Measurements from ENCODE around the gene TSHZ1. TPM values are rescaled to one million over a fixed set of nuclear protein-coding genes. Genes with fewer than 3 reads are reported as not detected.

TSHZ1 gene
- total and polyA plus RNA-seq, 2 experiments from 2014 or later, result 0.23 to 0.38 TPM

GRCh38 chr18:75165926-75166325, 44.7 kb upstream of the TSHZ1 start:
- ATAC-seq, result no peak
- H3K36me3 ChIP-seq (ENCODE audit: insufficient read depth), result no peaks in the 10 kb centered on the region
- H3K4me3 Mint-ChIP-seq, result no peak overlapping the region

More at GRCh38 chr18:75165926-75166325, 44.7 kb upstream of the TSHZ1 start:
- H3K4me3 ChIP-seq, result no peak overlapping the region
- no peak for DNase-seq (ENCODE audit: low spot score)
- Mint-ChIP-seq H3K27ac (no peak overlapping the region), H3K36me3 (ENCODE audit: low read depth) (no peaks in the 10 kb centered on the region; the same call in 2 of the 3 replicates), H3K9me3 (no peaks in the 10 kb centered on the region), H3K4me1 (peaks cover under 1% of the 10 kb centered on the region; the same call in 1 of the 3 replicates), H3K27me3 (ENCODE audit: insufficient read depth, low read depth, poor library complexity) (peaks cover 3% of the 10 kb centered on the region)
- no peak overlapping the region for H2AFZ ChIP-seq
- TF ChIP-seq ZNF114 (CRISPR knock-in tag; IDR thresholded peaks at IDR 0.05) (no peak), NANOG (IDR thresholded peaks at IDR 0.05; ENCODE audit: borderline replicate concordance) (no peak), STAT1 (IDR thresholded peaks at IDR 0.05; ENCODE audit: unreplicated experiment) (no peak), POLR2AphosphoS5 (IDR thresholded peaks at IDR 0.05; ENCODE audit: low read depth) (no peak), JUNB (IDR thresholded peaks at IDR 0.05; ENCODE audit: unreplicated experiment) (no peak), CTCF (conservative IDR thresholded peaks at IDR 0.05; ENCODE audit: low read depth in 2 of 2) (no peak), ETS1 (IDR thresholded peaks at IDR 0.05) (no peak), CREB1 (CRISPR knock-in tag; IDR thresholded peaks at IDR 0.05; ENCODE audit: low read depth) (no peak), REST (IDR thresholded peaks at IDR 0.05; ENCODE audit: unreplicated experiment) (no peak), ZNF331 (CRISPR knock-in tag; IDR thresholded peaks at IDR 0.05; ENCODE audit: low read depth) (no peak), EZH2 (IDR thresholded peaks at IDR 0.05; ENCODE audit: low read depth, unreplicated experiment) (no peak), ZNF462 (CRISPR knock-in tag; IDR thresholded peaks at IDR 0.05) (no peak), EZH2phosphoT487 (IDR thresholded peaks at IDR 0.05; ENCODE audit: unreplicated experiment) (no peak)
- no peaks in the 10 kb centered on the region for H3K9me2 ChIP-seq (ENCODE audit: insufficient read depth)
- H4K20me1 ChIP-seq (replicated peaks; ENCODE audit: insufficient read depth), result no peaks in the 10 kb centered on the region
- no peaks in the 10 kb centered on the region for H3F3A ChIP-seq (replicated peaks; ENCODE audit: low read depth)
- H3K4me2 ChIP-seq, result no peak overlapping the region
- no peaks in the 10 kb centered on the region for H3K79me2 ChIP-seq (replicated peaks; ENCODE audit: insufficient read depth)
- H3K27ac ChIP-seq (ENCODE audit: low read depth), result no peak overlapping the region
- no peaks in the 10 kb centered on the region for H3K27me3 ChIP-seq (ENCODE audit: insufficient read depth)
- H3K4me1 ChIP-seq (ENCODE audit: insufficient read depth), result no peaks in the 10 kb centered on the region

All from GM23338 (cell line).